Vagina (tissue), 2 donors: ENCODE measurements around the gene MYZAP.

Experiments used
- POLR2A ChIP-seq, 2 donors: fragments of 450-650 bp; IDR thresholded peaks; one replicate each; pipeline ENCODE4 v1.6.1; 2017; ENCODE audit warnings: antibody characterized with exemption in 2 of 2, mild to moderate bottlenecking in 2 of 2, moderate library complexity in 2 of 2
- POLR2AphosphoS5 ChIP-seq, 2 donors: sonication (generic); formaldehyde crosslinking; IDR thresholded peaks; one replicate each; pipeline ENCODE4 v1.9.0; 2017; ENCODE audit warnings: antibody characterized with exemption in 2 of 2, mild to moderate bottlenecking in 2 of 2, low read depth in 1 of 2; ENCODE audit not compliant: insufficient read depth in 1 of 2
- TF ChIP-seq, protein P1 (sequence below), 3 experiments: fragments of 450-650 bp in 2 of 3; fragments of 200-600 bp in 1 of 3; sonication (generic) in 1 of 3; IDR thresholded peaks; one replicate each; pipeline ENCODE4 v1.5.1; 2017 to 2019; ENCODE audit warnings: antibody characterized with exemption in 3 of 3, mild to moderate bottlenecking in 2 of 3, moderate library complexity in 2 of 3

DNA sequence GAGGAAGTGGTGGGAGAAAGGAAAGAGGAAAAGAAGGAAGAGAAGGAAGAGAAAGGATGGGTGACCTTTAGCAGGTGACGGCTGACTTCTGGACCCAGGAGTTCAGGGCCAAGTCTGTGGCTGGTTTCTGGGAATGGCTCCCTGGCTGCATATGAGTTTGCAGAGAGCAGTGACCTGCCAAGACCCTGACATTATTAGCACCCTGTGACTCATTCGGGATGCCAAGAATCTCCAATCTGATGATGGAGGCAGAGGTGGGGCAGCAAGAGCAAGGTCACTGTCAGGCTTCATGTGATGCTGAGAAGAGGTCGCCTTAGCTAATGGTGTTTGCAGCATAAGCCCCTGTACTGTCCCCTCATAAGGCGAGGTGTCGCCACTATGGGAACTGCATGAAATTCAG is 42.6 kb downstream of the MYZAP start:
- TF ChIP-seq, protein P1, sequence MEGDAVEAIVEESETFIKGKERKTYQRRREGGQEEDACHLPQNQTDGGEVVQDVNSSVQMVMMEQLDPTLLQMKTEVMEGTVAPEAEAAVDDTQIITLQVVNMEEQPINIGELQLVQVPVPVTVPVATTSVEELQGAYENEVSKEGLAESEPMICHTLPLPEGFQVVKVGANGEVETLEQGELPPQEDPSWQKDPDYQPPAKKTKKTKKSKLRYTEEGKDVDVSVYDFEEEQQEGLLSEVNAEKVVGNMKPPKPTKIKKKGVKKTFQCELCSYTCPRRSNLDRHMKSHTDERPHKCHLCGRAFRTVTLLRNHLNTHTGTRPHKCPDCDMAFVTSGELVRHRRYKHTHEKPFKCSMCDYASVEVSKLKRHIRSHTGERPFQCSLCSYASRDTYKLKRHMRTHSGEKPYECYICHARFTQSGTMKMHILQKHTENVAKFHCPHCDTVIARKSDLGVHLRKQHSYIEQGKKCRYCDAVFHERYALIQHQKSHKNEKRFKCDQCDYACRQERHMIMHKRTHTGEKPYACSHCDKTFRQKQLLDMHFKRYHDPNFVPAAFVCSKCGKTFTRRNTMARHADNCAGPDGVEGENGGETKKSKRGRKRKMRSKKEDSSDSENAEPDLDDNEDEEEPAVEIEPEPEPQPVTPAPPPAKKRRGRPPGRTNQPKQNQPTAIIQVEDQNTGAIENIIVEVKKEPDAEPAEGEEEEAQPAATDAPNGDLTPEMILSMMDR (IDR thresholded peaks at IDR 0.05), result no peak
- TF ChIP-seq POLR2A (IDR thresholded peaks at IDR 0.05) (no peak), POLR2AphosphoS5 (IDR thresholded peaks at IDR 0.05; ENCODE audit: insufficient read depth in 1 of 2, low read depth in 1 of 2) (no peak)
